Nephron (organoid): ENCODE results near the gene LRRC74B.

Source experiments
- H3K27ac Mint-ChIP-seq, 3 experiments: 2 replicates each; pipeline ENCODE4 v1.8.0; 2020; ENCODE audit warnings: mixed read lengths in 3 of 3, mild to moderate bottlenecking in 2 of 3, moderate library complexity in 1 of 3
- H3K27me3 Mint-ChIP-seq: 2 replicates; pipeline ENCODE4 v1.8.0; 2021; ENCODE audit warnings: low read depth, mild to moderate bottlenecking, moderate library complexity, mixed read lengths
- H3K36me3 Mint-ChIP-seq: 2 replicates; pipeline ENCODE4 v1.8.0; 2020; ENCODE audit warnings: low read depth, mixed read lengths
- H3K4me1 Mint-ChIP-seq: 2 replicates; pipeline ENCODE4 v1.8.0; 2020; ENCODE audit warnings: mixed read lengths
- H3K4me3 Mint-ChIP-seq, 3 experiments: 2 replicates each; pipeline ENCODE4 v1.8.0; 2020; ENCODE audit warnings: mild to moderate bottlenecking in 3 of 3, mixed read lengths in 3 of 3, moderate library complexity in 2 of 3
- H3K9me3 Mint-ChIP-seq: 2 replicates; pipeline ENCODE4 v1.8.0; 2020; ENCODE audit warnings: mixed read lengths
- TF ChIP-seq, protein P1 (sequence below), 3 experiments: fragments of 200-600 bp; sonication (generic); IDR thresholded peaks; one replicate each; pipeline ENCODE4 v1.5.0; 2021; ENCODE audit warnings: antibody characterized with exemption in 3 of 3; ENCODE audit not compliant: unreplicated experiment in 3 of 3

Gene LRRC74B

GRCh38 chr22:21104126-21104691 lies 58.5 kb downstream of the LRRC74B start:
- no peak overlapping the region for H3K4me3 Mint-ChIP-seq
- H3K36me3 Mint-ChIP-seq = no peaks in the 10 kb centered on the region
- peaks cover 41% of the 10 kb centered on the region for H3K27me3 Mint-ChIP-seq
- H3K4me1 Mint-ChIP-seq = peaks cover 8% of the 10 kb centered on the region
- H3K27ac Mint-ChIP-seq = no peak overlapping the region
- H3K9me3 Mint-ChIP-seq = peaks cover 2% of the 10 kb centered on the region
- TF ChIP-seq, protein P1, sequence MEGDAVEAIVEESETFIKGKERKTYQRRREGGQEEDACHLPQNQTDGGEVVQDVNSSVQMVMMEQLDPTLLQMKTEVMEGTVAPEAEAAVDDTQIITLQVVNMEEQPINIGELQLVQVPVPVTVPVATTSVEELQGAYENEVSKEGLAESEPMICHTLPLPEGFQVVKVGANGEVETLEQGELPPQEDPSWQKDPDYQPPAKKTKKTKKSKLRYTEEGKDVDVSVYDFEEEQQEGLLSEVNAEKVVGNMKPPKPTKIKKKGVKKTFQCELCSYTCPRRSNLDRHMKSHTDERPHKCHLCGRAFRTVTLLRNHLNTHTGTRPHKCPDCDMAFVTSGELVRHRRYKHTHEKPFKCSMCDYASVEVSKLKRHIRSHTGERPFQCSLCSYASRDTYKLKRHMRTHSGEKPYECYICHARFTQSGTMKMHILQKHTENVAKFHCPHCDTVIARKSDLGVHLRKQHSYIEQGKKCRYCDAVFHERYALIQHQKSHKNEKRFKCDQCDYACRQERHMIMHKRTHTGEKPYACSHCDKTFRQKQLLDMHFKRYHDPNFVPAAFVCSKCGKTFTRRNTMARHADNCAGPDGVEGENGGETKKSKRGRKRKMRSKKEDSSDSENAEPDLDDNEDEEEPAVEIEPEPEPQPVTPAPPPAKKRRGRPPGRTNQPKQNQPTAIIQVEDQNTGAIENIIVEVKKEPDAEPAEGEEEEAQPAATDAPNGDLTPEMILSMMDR (IDR thresholded peaks at IDR 0.05; ENCODE audit: unreplicated experiment in 3 of 3) = peak in 1 of 3 experiments; percentile 21

DNA sequence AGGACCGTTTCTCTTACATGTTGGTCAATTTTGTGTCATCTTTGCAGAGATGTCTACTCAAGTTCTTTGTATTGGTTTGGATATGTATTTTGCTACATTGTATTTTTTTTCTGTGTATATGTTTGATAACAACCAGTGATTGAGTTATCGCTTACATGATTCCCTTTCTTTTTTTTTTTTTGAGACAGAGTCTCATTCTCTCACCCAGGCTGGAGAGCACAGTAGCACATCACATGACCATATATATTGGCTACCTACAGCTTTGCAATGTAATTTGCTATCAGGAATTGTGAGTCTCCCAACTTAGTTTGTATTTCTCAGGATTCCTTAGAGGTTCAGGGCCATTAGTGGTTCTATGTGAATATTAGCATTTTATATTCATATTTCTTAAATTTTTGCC lies 59.5 kb downstream of the LRRC74B start:
- H3K27ac Mint-ChIP-seq = no peak overlapping the region
- TF ChIP-seq, protein P1 (IDR thresholded peaks at IDR 0.05; ENCODE audit: unreplicated experiment in 3 of 3) = no peak
- no peaks in the 10 kb centered on the region for H3K36me3 Mint-ChIP-seq
- H3K27me3 Mint-ChIP-seq = peaks cover 37% of the 10 kb centered on the region
- H3K4me3 Mint-ChIP-seq = no peak overlapping the region
- H3K9me3 Mint-ChIP-seq = peaks cover 2% of the 10 kb centered on the region
- peaks cover 8% of the 10 kb centered on the region for H3K4me1 Mint-ChIP-seq

DNA sequence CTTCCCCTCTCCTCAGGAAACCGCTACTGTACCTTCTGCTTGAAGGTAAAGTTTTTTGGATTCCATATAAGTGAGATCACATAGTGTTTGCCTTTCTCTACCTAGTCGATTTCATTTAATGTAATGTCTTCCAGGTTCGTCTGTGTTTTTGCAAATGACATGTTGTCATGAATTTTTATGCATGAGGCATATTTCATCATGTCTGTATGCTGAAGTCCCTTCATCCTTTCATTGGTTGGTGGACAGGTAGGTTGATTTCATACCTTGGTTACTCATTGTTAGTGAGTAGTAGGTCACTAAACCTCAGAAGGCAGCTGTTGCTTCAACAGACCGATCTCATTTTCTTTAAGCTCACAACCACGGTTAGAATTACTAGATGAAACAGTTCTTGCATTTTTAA lies 60.3 kb downstream of the LRRC74B start:
- Mint-ChIP-seq H3K36me3 (no peaks in the 10 kb centered on the region), H3K4me3 (no peak overlapping the region), H3K9me3 (peaks cover 2% of the 10 kb centered on the region), H3K4me1 (peaks cover 8% of the 10 kb centered on the region), H3K27me3 (peaks cover 31% of the 10 kb centered on the region), H3K27ac (peak overlapping the region in 1 of 3 experiments; percentile 30)
- TF ChIP-seq, protein P1 (IDR thresholded peaks at IDR 0.05; ENCODE audit: unreplicated experiment in 3 of 3) = no peak

- Mint-ChIP-seq H3K4me3 (no peak overlapping the region), H3K36me3 (no peaks in the 10 kb centered on the region), H3K4me1 (peaks cover 8% of the 10 kb centered on the region), H3K9me3 (peaks cover 2% of the 10 kb centered on the region), H3K27ac (no peak overlapping the region), H3K27me3 (peaks cover 15% of the 10 kb centered on the region)
- TF ChIP-seq, protein P1 (IDR thresholded peaks at IDR 0.05; ENCODE audit: unreplicated experiment in 3 of 3) = no peak
Observed at GRCh38 chr22:21108379-21109115, 62.8 kb downstream of the LRRC74B start.
